Bone marrow (tissue), 2 donors: ENCODE results near the gene MEGF11.
"Not testable (repeated sequence)": the region's sequence is repeated elsewhere in the genome, so short reads cannot be mapped to it uniquely, and the experiment has no call there.

Source experiments
- DNase-seq, 2 donors: peaks; one replicate each; lab custom pipeline; 2025; lab: John Stamatoyannopoulos, UW

The MEGF11 gene

GRCh38 chr15:66027268-66027805, 226.2 kb downstream of the MEGF11 start:
- no peak for DNase-seq

DNA sequence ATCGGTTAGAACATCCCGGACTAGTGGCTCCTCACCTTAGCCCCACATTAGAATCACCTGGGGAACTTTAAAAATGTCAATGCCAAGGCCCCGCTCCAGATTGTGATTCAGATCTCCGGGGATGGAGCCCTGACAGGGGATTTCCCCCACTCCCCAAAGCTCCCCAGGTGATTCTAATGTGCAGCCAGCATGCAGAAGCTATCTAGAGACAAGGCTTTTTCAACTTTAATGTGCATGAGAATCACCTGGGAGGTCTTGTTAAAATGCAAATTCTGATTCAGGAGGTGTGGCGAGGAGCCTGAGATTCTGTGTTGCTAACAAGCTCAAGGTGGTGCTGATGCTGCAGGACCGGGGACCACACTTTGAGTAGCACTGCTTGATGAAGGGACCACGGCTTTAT, 227.6 kb downstream of the MEGF11 start:
- no peak for DNase-seq

DNA sequence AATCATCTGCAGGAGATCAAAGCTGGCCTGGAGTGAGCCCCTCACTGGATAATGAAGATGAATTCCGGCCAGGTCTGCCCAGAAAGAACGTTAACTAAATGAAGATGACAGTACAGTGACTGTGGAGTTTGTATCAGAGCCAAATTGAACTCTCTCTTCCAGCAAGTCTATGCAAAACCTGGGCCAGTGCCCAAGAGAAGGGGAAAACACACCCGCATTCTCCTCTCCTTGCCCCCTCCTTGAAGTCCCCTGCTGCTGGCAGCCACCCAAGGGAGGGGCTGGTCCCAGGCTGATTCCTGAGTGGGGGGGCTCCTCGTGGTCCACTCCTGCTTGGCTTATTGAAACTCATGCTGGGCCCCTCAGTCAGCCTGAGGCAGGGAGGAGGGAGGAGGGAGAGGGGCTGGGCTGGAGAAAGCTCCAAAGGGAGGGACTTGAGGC, 228.5 kb downstream of the MEGF11 start:
- no peak for DNase-seq

DNA sequence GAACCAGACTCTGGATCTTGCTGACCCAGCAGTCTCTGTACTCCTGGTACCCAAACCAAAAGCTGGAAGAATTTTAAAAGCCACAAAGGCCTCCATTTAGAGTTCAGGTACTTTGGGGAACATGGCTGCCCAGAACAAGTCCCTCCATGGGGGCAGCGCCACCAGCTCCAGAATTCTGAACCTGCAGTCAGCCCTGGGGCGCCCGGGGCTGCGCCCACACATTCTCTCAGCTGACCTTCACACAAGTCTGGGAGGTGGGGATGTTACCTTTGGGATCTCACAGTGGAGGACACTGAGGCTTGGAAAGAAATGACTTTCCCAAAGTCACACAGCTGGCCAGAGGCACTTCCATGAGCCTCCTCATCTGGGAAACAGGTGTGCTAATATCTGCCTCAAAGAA, 229.4 kb downstream of the MEGF11 start:
- DNase-seq: no peak

DNA sequence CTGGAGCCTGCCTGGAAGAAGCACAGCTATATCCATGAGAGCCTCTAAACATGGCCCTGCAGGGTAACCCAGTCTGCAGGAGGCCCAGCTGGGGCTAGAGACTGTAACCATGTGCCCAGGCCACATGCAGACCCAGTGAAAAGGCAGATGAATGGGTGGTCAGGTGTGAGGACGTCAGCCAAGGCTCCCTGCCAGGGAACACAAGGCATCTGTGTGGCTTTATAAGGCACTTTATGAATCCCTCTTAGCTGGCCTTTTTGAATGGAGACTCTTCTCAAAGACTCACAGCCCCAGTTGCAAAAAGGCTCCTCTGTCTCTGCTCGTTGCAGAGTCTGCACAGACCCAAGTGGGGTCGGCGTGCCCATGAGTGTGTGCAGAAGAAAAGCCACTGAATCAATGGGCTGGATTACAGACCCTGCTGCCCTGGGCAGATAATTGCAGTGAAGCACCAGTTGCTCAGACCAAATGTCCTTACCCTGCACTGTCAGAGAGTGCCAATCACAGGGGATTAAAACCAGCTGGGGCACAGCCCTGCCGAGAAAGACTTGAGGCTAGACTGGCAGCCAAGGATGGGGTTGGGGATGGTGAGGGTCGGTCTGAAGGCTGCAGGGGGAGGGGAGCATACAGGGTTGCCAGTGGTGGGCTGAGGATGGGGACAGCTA, 230.1 kb downstream of the MEGF11 start:
- DNase-seq: no peak

GRCh38 chr15:66022163-66022525, 231.4 kb downstream of the MEGF11 start:
- DNase-seq: no peak

- DNase-seq: no peak
These were observed 231.9 kb downstream of the MEGF11 start for GRCh38 chr15:66021496-66022162.

DNA sequence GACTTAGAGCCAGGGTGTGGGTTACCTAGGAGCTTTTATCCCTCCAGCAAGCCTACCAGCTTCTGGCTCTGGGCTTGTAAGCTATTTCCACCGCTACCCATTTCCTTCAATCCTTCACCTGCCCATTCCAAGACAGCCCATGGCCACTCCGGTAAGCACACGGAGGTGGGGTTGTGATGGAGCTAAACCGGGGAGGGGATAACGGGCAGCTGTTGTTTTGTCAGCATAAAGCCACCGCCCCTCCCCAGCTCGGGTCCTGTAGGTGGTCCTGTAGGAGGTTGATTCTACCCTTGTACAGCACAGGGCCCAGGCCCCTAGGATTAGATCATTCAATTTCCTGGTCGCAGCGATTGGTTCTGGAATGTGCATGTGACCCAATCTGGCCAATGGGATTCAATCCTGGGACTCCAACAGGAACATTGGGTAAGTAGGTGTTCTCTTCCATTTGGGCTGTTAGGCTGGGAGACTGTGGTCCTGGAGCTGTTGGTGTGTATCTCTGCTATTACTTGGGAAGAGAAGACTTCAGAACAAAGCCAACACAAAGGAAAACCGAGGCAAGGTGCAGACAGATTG, 233.6 kb downstream of the MEGF11 start:
- DNase-seq: no peak

DNA sequence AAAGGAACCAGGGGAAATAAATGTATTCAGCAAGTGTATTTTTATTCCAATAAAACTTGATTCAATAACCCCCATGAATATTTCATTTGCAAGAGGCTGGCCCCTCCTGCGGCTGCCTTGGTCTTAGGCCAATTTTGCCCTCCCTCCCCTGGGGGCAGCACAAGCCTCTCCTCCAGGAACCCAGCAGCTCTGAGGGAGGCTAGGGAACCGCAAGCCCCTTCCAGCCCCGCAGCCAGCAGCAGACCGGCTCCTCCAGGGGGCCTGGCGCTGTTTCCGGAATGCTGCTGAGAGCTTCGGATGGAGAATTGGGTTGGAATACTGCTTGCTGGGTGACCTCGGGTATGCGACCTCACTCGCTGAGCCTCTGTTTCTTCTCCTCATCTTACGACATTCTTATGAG, 234.2 kb downstream of the MEGF11 start:
- DNase-seq: no peak

DNA sequence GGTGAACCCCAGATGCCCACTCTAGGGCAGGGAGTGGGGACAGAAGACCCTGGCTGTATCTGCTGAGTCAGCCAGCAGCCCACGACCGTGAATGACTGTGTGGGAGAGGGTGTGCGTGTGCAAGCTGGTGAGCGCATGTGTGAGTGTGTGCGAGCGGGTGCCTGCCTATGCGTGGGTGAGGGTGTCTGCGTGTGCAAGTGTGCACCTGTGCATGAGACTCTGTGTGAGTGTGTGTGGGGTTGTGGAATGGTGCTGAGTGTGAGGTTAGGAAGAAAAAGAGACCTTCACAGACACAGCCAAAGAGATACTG, 235.1 kb downstream of the MEGF11 start:
- no peak for DNase-seq

- no peak for DNase-seq
These were observed 235.6 kb downstream of the MEGF11 start for GRCh38 chr15:66017792-66018487.

GRCh38 chr15:66017000-66017399, 236.6 kb downstream of the MEGF11 start:
- no peak for DNase-seq

DNA sequence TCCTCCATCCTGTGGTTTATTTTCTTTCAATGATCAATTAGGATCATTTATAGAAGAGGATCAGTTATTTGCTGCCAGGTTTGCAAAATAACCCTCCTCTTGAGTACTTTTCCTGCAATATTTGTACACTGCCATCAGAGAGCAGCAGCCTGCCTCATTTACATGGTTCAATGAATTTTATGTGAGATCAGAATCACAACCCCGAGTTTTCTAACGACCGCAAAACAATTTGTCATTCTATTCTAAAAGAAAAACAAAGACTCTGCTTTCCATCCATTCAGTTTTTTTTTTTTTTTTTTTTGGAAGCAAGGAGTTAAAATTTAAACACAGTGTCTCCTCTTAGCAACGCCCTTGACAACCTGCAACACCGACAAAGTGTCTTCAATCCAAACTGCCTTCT, 237.4 kb downstream of the MEGF11 start:
- no peak for DNase-seq

DNA sequence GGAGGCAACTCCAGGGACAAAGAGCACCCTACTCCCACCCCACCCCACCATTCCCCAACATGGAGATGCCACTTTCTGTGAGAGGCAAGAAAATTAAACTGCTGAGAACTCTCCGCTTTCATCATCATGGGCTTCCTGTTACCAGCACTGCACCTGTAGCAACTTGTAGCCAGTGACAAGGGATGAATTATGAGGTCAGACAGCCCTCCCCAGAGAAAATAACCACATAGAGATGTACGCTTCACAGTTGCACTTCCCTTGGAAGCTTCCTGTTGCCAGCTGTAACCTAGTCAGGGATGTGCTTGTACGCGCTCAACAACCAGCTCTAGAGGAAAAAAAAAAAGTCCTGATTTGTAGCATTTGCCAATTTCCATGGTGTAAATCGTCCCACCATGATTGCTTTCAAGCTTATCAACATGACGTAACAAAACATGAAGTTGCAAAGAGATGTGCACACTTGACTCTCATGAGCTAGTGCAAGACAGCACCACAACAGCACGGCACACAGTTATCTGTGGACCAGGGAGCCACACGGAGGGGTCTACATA, 238.8 kb downstream of the MEGF11 start:
- DNase-seq: no peak

DNA sequence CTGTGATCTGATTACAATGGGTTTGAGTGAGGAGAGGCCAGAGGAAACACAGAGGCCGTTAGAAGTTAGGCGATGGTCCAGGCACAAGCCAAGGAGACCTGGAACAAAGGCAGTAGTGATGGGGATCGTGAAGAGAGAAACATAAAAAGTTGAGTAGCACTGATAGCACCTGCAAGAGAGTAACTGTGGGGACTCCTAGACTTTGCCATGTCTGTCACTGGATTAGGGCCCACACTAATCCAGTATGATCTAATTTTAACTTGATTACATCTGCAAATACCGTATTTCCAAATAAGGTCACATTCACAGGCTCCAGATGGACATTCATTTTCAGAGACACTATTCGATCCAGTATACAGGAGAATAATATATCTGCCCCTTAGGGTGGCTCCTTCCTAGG, 239.5 kb downstream of the MEGF11 start:
- DNase-seq: no peak

GRCh38 chr15:66008940-66009562, 244.5 kb downstream of the MEGF11 start:
- DNase-seq: no peak

DNA sequence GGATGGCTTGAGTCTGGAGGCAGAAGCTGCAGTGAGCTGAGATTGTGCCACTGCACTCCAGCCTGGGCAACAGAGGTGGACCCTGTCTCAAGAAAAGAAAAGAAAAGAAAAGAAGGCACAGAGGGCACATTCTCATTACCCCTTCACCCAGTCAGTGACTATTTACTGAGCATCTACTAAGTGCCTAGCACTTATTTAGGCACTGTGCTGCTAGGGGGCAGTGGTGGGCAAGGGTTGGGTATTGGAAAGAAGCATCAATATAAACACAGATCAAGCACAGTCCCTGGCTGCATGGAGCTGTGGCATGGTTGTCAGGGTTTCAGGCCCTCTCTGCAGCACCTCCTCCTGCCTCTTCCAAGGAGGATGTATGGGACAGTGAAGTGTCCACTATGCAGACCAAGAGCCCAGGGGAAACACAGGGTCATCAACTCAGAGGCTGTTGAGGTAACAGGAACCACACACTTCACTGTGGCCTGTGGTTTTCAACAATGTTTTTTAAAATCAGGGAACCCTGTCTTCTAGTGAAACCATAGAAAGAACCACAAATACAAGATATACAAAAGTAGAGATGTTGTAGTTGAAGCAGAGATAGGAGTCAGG, 245.8 kb downstream of the MEGF11 start:
- DNase-seq: no peak

GRCh38 chr15:66006986-66007385, 246.6 kb downstream of the MEGF11 start:
- DNase-seq: no peak

DNA sequence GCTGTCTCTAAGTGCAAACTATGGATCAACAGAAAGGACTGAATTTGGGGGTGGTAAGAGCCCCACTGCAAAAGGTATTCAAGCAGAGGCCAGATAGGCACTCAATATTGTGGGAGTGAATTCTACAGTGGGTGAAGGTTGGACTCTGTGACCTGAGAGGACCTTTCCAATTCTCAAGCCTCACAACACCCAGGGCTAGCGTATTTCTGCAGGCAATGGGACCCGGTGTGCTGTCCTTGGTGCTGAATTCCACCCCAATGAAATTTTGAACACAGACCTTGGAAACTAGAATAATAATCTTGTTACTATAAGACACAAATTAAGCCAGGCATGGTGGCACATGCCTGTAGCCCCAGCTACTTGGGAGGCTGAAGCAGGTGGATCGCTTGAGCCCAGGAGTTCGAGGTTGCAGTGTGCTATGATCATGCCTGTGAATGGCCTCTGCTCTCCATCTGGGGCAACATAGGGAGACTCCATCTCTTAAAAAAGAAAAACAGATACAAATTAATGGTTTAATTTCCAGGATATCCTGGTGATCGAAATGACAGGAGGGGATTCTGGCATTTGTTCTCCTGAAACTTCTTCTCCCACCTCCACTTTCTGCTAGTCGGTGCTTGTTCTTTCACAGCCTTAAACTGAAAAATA, 248.8 kb downstream of the MEGF11 start:
- DNase-seq: no peak

DNA sequence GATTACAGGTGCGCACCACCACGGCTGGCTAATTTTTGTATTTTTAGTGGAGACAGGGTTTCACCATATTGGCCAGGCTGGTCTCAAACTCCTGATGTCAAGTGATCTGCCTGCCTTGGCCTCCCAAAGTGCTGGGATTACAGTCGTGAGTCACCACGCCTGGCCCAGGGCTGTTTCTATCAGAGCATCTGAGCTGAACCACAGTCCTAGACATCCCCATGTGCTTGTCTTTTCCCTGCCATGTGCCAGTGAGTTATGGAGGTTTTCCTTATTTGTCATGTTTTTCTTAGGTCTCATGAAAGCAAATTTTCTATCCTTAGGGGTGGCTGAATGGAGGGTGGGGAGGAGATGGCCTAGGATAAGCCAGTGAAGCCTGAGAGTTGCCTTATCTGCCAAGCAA, 250.4 kb downstream of the MEGF11 start:
- not testable (repeated sequence) for DNase-seq

GRCh38 chr15:66001717-66002426, 251.7 kb downstream of the MEGF11 start:
- no peak for DNase-seq
